ENCODE measurements around the gene PREX1. TPM values are rescaled to one million over a fixed set of nuclear protein-coding genes. Genes with fewer than 3 reads are reported as not detected.

The PREX1 gene
- total RNA-seq, 2 donors from 2014 or later: 7.4 to 37.9 TPM

DNA sequence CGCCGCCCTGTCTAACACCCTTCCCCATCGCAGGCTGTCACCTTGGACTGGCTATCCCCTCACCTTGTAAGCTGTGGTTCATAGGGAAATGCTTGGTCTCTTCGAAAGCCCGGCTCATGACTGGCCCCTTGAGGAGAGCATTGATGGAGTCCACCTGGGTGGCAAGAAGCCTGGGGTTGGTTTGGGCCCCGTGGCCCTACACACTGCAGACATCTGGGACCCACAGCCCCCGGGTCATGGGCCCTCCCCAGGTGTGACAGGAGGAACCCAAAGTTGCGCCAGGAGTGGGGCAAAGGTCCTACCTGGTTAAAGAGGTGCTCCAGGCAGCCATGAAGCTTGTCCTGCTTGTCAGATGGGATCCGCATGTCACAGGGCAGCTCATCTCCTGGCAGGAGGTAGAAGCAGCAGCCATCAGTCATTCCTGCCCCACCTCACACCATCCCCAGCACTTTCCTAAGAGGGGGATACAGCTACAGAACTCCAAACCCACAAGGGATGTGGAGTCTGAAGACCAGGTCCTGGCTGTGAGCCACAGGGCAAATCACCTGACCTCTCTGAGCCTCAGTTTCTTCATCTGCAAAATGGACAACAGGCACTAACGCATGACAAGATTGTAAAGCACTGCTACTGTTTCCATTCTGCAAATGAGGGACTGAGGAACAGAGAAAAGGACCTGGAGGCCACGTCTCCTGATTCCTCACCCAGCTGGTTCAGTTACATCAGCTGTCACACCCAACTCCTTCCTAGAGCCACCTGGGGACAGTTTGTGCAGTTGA is 185.5 kb downstream of the PREX1 start:
- H3K27me3 ChIP-seq (replicated peaks; ENCODE audit: insufficient read depth): no peaks in the 10 kb centered on the region
- TF ChIP-seq POLR2AphosphoS5 (IDR thresholded peaks at IDR 0.05) (no peak), POLR2A (IDR thresholded peaks at IDR 0.05) (no peak)
- H3K27ac ChIP-seq: no peak overlapping the region
- no peaks in the 10 kb centered on the region for H3K9me3 ChIP-seq
- 94% methylated on average over 11 of the region's 11 CpGs for WGBS
- intact Hi-C loops (cut with DNase I): no loop called here
- H3K4me1 ChIP-seq (replicated peaks): no peaks in the 10 kb centered on the region
- no peaks in the 10 kb centered on the region for H3K36me3 ChIP-seq
- no peak for DNase-seq (ENCODE audit: low spot score)
- H3K4me3 ChIP-seq: no peak overlapping the region

DNA sequence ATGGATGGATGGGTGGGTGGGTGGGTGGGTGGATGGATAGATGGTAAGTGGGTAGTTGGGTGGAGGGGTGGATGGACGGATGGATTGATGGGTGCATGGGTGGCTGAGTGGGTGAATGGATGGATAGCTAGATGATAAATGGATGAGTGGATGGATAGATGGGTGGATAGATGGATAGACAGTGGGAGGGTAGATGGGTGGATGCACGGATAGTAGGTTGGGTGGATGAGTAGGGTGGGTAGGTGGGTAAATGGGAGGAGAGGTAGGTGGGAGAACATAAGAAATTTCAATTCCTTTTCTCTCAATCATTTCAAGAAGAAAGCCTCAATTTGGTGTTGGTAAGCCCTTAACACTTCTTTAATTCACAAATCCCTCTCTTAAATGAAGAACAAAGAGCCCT is 186.9 kb downstream of the PREX1 start:
- H3K36me3 ChIP-seq: no peaks in the 10 kb centered on the region
- H3K27me3 ChIP-seq (replicated peaks; ENCODE audit: insufficient read depth): no peaks in the 10 kb centered on the region
- 98% methylated on average over 2 of the region's 2 CpGs for WGBS
- intact Hi-C loops (cut with DNase I): no loop called here
- H3K4me3 ChIP-seq: no peak overlapping the region
- TF ChIP-seq, protein P1, sequence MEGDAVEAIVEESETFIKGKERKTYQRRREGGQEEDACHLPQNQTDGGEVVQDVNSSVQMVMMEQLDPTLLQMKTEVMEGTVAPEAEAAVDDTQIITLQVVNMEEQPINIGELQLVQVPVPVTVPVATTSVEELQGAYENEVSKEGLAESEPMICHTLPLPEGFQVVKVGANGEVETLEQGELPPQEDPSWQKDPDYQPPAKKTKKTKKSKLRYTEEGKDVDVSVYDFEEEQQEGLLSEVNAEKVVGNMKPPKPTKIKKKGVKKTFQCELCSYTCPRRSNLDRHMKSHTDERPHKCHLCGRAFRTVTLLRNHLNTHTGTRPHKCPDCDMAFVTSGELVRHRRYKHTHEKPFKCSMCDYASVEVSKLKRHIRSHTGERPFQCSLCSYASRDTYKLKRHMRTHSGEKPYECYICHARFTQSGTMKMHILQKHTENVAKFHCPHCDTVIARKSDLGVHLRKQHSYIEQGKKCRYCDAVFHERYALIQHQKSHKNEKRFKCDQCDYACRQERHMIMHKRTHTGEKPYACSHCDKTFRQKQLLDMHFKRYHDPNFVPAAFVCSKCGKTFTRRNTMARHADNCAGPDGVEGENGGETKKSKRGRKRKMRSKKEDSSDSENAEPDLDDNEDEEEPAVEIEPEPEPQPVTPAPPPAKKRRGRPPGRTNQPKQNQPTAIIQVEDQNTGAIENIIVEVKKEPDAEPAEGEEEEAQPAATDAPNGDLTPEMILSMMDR (IDR thresholded peaks at IDR 0.05): no peak
- TF ChIP-seq POLR2AphosphoS5 (IDR thresholded peaks at IDR 0.05): no peak
- no peak for TF ChIP-seq POLR2A (IDR thresholded peaks at IDR 0.05)
- H3K9me3 ChIP-seq: no peaks in the 10 kb centered on the region
- no peaks in the 10 kb centered on the region for H3K4me1 ChIP-seq (replicated peaks)
- H3K27ac ChIP-seq: no peak overlapping the region
- no peak for DNase-seq (ENCODE audit: low spot score)

DNA sequence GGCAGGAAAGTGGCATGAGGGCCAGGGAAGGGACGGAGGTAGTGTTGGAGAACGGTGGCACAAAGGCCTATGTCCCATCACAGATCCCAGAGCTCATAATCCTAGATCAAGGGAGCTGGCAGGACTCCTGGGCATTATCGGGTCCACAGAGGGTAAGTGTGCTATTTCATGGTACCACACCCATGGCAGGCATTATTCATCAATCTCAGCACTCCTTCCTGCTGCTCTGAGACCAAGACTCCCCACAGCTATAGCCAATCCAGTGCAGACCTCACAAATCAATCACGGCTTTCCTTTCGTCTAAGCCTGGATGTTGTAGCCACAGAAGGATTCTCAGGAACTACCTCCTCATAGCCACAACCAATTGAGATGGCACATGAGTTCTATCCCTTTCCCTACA is 187.9 kb downstream of the PREX1 start:
- no peak for DNase-seq (ENCODE audit: low spot score)
- H3K4me1 ChIP-seq (replicated peaks): no peaks in the 10 kb centered on the region
- no peak overlapping the region for H3K4me3 ChIP-seq
- no peaks in the 10 kb centered on the region for H3K27me3 ChIP-seq (replicated peaks; ENCODE audit: insufficient read depth)
- H3K27ac ChIP-seq: no peak overlapping the region
- no peaks in the 10 kb centered on the region for H3K9me3 ChIP-seq
- WGBS: 88% methylated on average over 5 of the region's 5 CpGs
- H3K36me3 ChIP-seq: no peaks in the 10 kb centered on the region
- intact Hi-C loops (cut with DNase I): no loop called here
- TF ChIP-seq POLR2A (IDR thresholded peaks at IDR 0.05): no peak
- TF ChIP-seq, protein P1 (IDR thresholded peaks at IDR 0.05): no peak
- no peak for TF ChIP-seq POLR2AphosphoS5 (IDR thresholded peaks at IDR 0.05)

DNA sequence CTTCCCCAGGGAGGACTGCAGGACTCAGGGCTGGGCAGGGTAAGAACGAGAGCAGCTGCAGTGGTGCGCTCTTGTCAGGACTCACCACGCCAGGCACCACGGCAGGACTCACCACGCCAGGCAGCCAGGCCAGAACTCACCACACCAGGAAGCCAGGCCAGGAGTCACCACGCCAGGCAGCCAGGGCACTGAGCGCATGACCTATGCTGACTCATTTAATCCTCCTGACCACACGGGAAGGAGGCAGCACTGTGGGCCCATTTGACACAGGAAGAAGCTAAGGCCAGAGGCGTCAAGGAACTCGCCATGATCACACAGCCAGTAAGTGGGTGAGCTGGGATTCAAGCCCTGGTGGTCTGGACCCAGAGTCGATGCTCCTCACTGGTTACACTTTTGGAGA is 189.3 kb downstream of the PREX1 start:
- H3K36me3 ChIP-seq: no peaks in the 10 kb centered on the region

DNA sequence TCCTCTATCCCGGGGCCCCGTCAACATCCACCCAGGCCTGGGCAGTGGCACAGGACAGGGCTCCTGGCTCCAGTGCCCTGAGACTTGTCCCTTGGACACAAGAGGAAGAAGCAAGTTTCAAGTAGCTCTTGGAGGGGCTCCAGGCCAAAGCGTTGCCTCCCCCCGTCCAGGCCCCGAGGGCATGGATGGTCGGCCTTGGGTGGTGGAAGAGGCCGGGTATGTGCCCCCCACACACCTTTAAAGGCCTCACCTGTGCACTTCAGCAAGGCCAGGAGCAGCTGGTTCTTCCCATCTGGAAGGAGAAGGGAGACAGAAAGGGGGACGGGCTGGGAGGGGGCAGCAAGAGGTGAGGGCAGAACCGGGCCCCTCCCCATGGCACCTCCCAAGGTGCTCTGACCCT is 190.3 kb downstream of the PREX1 start:
- intact Hi-C loops (cut with DNase I): no loop called here
- Histone ChIP-seq H3K27ac (no peak overlapping the region), H3K36me3 (no peaks in the 10 kb centered on the region), H3K4me1 (replicated peaks) (no peaks in the 10 kb centered on the region), H3K9me3 (no peaks in the 10 kb centered on the region), H3K4me3 (no peak overlapping the region), H3K27me3 (replicated peaks; ENCODE audit: insufficient read depth) (no peaks in the 10 kb centered on the region)
- 84% methylated on average over 9 of the region's 9 CpGs for WGBS
- TF ChIP-seq, protein P1 (IDR thresholded peaks at IDR 0.05): no peak
- no peak for TF ChIP-seq POLR2A (IDR thresholded peaks at IDR 0.05)
- no peak for TF ChIP-seq POLR2AphosphoS5 (IDR thresholded peaks at IDR 0.05)
- DNase-seq (ENCODE audit: low spot score): no peak

More for the DNA sequence above, 189.3 kb downstream of the PREX1 start:
- TF ChIP-seq, protein P1 (IDR thresholded peaks at IDR 0.05): no peak
- TF ChIP-seq POLR2AphosphoS5 (IDR thresholded peaks at IDR 0.05) (no peak), POLR2A (IDR thresholded peaks at IDR 0.05) (no peak)
- Histone ChIP-seq H3K27me3 (replicated peaks; ENCODE audit: insufficient read depth) (no peaks in the 10 kb centered on the region), H3K4me1 (replicated peaks) (no peaks in the 10 kb centered on the region), H3K27ac (no peak overlapping the region), H3K9me3 (no peaks in the 10 kb centered on the region), H3K4me3 (no peak overlapping the region)
- 76% methylated on average over 11 of the region's 11 CpGs for WGBS
- no peak for DNase-seq (ENCODE audit: low spot score)
- intact Hi-C loops (cut with DNase I): no loop called here

Data from prostate gland (tissue), 2 donors.